ENCODE measurements around the gene AKAP6.

DNA sequence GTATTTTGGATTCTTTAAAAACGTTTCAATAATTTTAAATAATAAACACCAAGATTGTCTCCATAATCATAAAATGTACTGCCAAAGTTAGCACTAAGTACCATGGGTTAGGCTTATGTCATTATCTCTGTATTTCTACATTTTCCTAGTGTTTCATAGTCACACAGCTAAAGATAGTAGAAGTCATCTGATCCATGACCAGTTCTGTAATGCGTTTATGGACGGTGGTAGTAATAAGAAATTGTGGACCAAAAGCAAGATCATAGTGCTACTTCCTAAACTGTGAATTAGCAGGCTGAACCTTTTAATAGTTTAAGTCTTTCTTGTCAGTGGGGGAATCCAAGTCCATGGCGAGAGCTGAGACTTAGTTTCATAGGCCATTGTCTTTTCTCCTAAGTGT, 142.1 kb downstream of the AKAP6 start:
- no peak for TF ChIP-seq CTCF (IDR thresholded peaks at IDR 0.05)
- no peak for TF ChIP-seq POLR2A (IDR thresholded peaks at IDR 0.05)

Measured in adrenal gland (tissue), 5 donors.